Mesenchymal stem cell (in vitro differentiated cells and primary cell): ENCODE data around the gene IL1RAPL1.

Source experiments
- DNase-seq: peaks from one replicate; pipeline ENCODE4 v3.0.0-alpha.2; 2013
- H2AFZ ChIP-seq: one replicate; pipeline ENCODE4 v1.6.1; 2013; ENCODE audit warnings: low read depth, mild to moderate bottlenecking, control low read depth, inconsistent platforms, low read length, moderate library complexity
- H2AK5ac ChIP-seq: 2 replicates; pipeline ENCODE4 v1.6.1; 2013; ENCODE audit warnings: low read length, moderate library complexity, mild to moderate bottlenecking, inconsistent platforms; ENCODE audit not compliant: severe bottlenecking
- H2BK120ac ChIP-seq: one replicate; pipeline ENCODE4 v1.6.1; 2013; ENCODE audit warnings: low read depth, mild to moderate bottlenecking, inconsistent platforms, low read length, moderate library complexity
- H2BK12ac ChIP-seq, 2 experiments: one replicate each; pipeline ENCODE4 v1.6.1; 2013; ENCODE audit warnings: inconsistent platforms in 2 of 2, low read length in 2 of 2, mild to moderate bottlenecking in 2 of 2, moderate library complexity in 2 of 2, control low read depth in 1 of 2
- H2BK15ac ChIP-seq: one replicate; pipeline ENCODE4 v1.6.1; 2013; ENCODE audit warnings: mild to moderate bottlenecking, low read depth, inconsistent platforms; ENCODE audit not compliant: poor library complexity, severe bottlenecking
- H2BK5ac ChIP-seq: 2 replicates; pipeline ENCODE4 v1.6.1; 2013; ENCODE audit warnings: low read depth, mild to moderate bottlenecking, low read length, control low read depth, inconsistent platforms; ENCODE audit not compliant: poor library complexity, severe bottlenecking
- H3K14ac ChIP-seq, 2 experiments: one replicate each; pipeline ENCODE4 v1.6.1; 2013; ENCODE audit warnings: inconsistent platforms in 2 of 2, low read length in 2 of 2, control low read depth in 1 of 2, mild to moderate bottlenecking in 1 of 2, moderate library complexity in 1 of 2
- H3K18ac ChIP-seq, 2 experiments: one replicate each; pipeline ENCODE4 v1.6.1; 2013; ENCODE audit warnings: inconsistent platforms in 2 of 2, low read length in 2 of 2, control low read depth in 1 of 2, low read depth in 1 of 2, mild to moderate bottlenecking in 1 of 2
- H3K23ac ChIP-seq, 2 experiments: one replicate each; pipeline ENCODE4 v1.6.1; 2013; ENCODE audit warnings: inconsistent platforms in 2 of 2, low read length in 2 of 2, mild to moderate bottlenecking in 2 of 2, moderate library complexity in 2 of 2, control low read depth in 1 of 2
- H3K27ac ChIP-seq: 2 replicates; pipeline ENCODE4 v1.5.1; 2013; ENCODE audit warnings: mild to moderate bottlenecking, moderate library complexity, low read length, control low read depth, inconsistent platforms; ENCODE audit not compliant: poor library complexity, severe bottlenecking
- H3K27me3 ChIP-seq, 2 experiments: 2 replicates each; pipeline versions ENCODE4 v1.6.1 to v1.7.0; 2013; ENCODE audit warnings: low read length in 2 of 2, mild to moderate bottlenecking in 2 of 2, moderate library complexity in 2 of 2, control low read depth in 1 of 2, inconsistent platforms in 1 of 2; ENCODE audit not compliant: control insufficient read depth in 1 of 2, insufficient read depth in 1 of 2
- H3K36me3 ChIP-seq, 2 experiments: 2 replicates each; pipeline versions ENCODE4 v1.6.1 to v1.7.0; 2013; ENCODE audit warnings: low read length in 2 of 2, control low read depth in 1 of 2, inconsistent platforms in 1 of 2, low read depth in 1 of 2, mild to moderate bottlenecking in 1 of 2; ENCODE audit not compliant: insufficient read depth in 2 of 2, control insufficient read depth in 1 of 2
- H3K4ac ChIP-seq, 2 experiments: one replicate each; pipeline ENCODE4 v1.6.1; 2013; ENCODE audit warnings: inconsistent platforms in 2 of 2, low read length in 2 of 2, mild to moderate bottlenecking in 2 of 2, moderate library complexity in 2 of 2, control low read depth in 1 of 2, low read depth in 1 of 2
- H3K4me1 ChIP-seq: 2 replicates; pipeline ENCODE4 v1.6.1; 2013; ENCODE audit warnings: low read depth, low read length, control low read depth; ENCODE audit not compliant: control insufficient read depth, insufficient read depth
- H3K4me2 ChIP-seq: 2 replicates; pipeline ENCODE4 v1.6.1; 2013; ENCODE audit warnings: low read length, mild to moderate bottlenecking, inconsistent platforms; ENCODE audit not compliant: poor library complexity, severe bottlenecking
- H3K4me3 ChIP-seq, 2 experiments: 2 replicates each; pipeline versions ENCODE4 v1.5.1 to v1.7.0; 2013; ENCODE audit warnings: low read length in 2 of 2, mild to moderate bottlenecking in 2 of 2, control low read depth in 1 of 2, low read depth in 1 of 2; ENCODE audit not compliant: insufficient read depth in 1 of 2
- H3K79me1 ChIP-seq: replicated peaks from 2 replicates; pipeline ENCODE4 v1.6.1; 2013; ENCODE audit warnings: mild to moderate bottlenecking, control low read depth, low read length, inconsistent platforms; ENCODE audit not compliant: poor library complexity, severe bottlenecking
- H3K9ac ChIP-seq: 2 replicates; pipeline ENCODE4 v1.7.0; 2013; ENCODE audit warnings: mild to moderate bottlenecking, low read length, moderate library complexity
- H3K9me3 ChIP-seq: 2 replicates; pipeline ENCODE4 v1.7.0; 2013; ENCODE audit warnings: mild to moderate bottlenecking, low read length; ENCODE audit not compliant: control insufficient read depth
- H4K8ac ChIP-seq: one replicate; pipeline ENCODE4 v1.6.1; 2013; ENCODE audit warnings: inconsistent platforms, mild to moderate bottlenecking, low read length, moderate library complexity
- H4K91ac ChIP-seq: one replicate; pipeline ENCODE4 v1.6.1; 2013; ENCODE audit warnings: mild to moderate bottlenecking, low read length, inconsistent platforms
- WGBS: methylation state at CpG from one replicate; pipeline ENCODE4 v1.1.7; 2013; ENCODE audit warnings: mixed read lengths; 5-methylcytosine and 5-hydroxymethylcytosine counted together

Gene IL1RAPL1

GRCh38 chrX:29530501-29530900 lies 943.3 kb downstream of the IL1RAPL1 start:
- H3K4me3 ChIP-seq: no peak overlapping the region
- no peaks in the 10 kb centered on the region for H3K79me1 ChIP-seq
- no peak overlapping the region for H3K18ac ChIP-seq
- H3K27me3 ChIP-seq: no peaks in the 10 kb centered on the region
- no peak overlapping the region for H2AFZ ChIP-seq
- no peak overlapping the region for H2BK120ac ChIP-seq
- no CpG with 5 or more reads among the region's 2 CpGs for WGBS
- no peaks in the 10 kb centered on the region for H3K36me3 ChIP-seq
- H3K23ac ChIP-seq: no peak overlapping the region
- no peaks in the 10 kb centered on the region for H3K4me1 ChIP-seq
- H4K8ac ChIP-seq: no peak overlapping the region
- H2AK5ac ChIP-seq: no peak overlapping the region
- no peak overlapping the region for H4K91ac ChIP-seq
- no peak overlapping the region for H3K4ac ChIP-seq
- H3K27ac ChIP-seq: no peak overlapping the region
- no peak overlapping the region for H2BK5ac ChIP-seq
- H3K4me2 ChIP-seq: no peak overlapping the region
- DNase-seq: peak; percentile 59
- no peak overlapping the region for H3K9ac ChIP-seq
- no peak overlapping the region for H3K14ac ChIP-seq
- H2BK12ac ChIP-seq: no peak overlapping the region
- H2BK15ac ChIP-seq: no peak overlapping the region
- H3K9me3 ChIP-seq: no peaks in the 10 kb centered on the region

DNA sequence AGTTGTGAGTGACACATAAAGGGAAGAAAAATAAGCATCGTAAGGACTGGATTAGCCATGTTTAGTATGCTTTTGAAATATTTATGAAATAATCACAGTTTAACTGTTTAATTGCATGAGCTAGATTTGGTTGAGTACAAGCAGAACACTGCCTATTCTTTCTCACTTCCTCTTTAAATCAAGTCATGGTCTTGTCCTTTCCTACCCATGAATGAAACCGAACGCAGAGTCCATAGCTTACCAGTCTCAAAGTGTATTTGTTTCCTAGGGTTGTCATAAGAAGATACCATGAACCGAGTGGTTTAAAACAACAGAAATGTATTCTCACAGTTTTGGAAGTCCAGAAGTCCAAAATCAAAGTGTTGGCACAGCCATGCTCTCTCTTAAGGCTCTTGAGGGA lies 944.1 kb downstream of the IL1RAPL1 start:
- no peak overlapping the region for H2BK12ac ChIP-seq
- no peaks in the 10 kb centered on the region for H3K4me1 ChIP-seq
- H4K8ac ChIP-seq: no peak overlapping the region
- DNase-seq: no peak
- no peak overlapping the region for H3K23ac ChIP-seq
- H3K4me2 ChIP-seq: no peak overlapping the region
- H3K9me3 ChIP-seq: no peaks in the 10 kb centered on the region
- H3K18ac ChIP-seq: no peak overlapping the region
- H3K4ac ChIP-seq: no peak overlapping the region
- H3K14ac ChIP-seq: no peak overlapping the region
- no peak overlapping the region for H3K27ac ChIP-seq
- no peaks in the 10 kb centered on the region for H3K79me1 ChIP-seq
- H2BK5ac ChIP-seq: no peak overlapping the region
- H3K36me3 ChIP-seq: no peaks in the 10 kb centered on the region
- H2BK120ac ChIP-seq: no peak overlapping the region
- H2AFZ ChIP-seq: no peak overlapping the region
- H3K9ac ChIP-seq: no peak overlapping the region
- no peak overlapping the region for H4K91ac ChIP-seq
- no peak overlapping the region for H2BK15ac ChIP-seq
- no peaks in the 10 kb centered on the region for H3K27me3 ChIP-seq
- no peak overlapping the region for H2AK5ac ChIP-seq
- no peak overlapping the region for H3K4me3 ChIP-seq
- WGBS: 100% methylated on average over 3 of the region's 4 CpGs

- H3K79me1 ChIP-seq: no peaks in the 10 kb centered on the region
- H2AK5ac ChIP-seq: no peak overlapping the region
- no peak overlapping the region for H2AFZ ChIP-seq
- no peak overlapping the region for H3K4me3 ChIP-seq
- H3K4me2 ChIP-seq: no peak overlapping the region
- no peak overlapping the region for H3K23ac ChIP-seq
- no peak overlapping the region for H3K27ac ChIP-seq
- no peak overlapping the region for H4K91ac ChIP-seq
- H4K8ac ChIP-seq: no peak overlapping the region
- no peak overlapping the region for H3K14ac ChIP-seq
- H2BK5ac ChIP-seq: no peak overlapping the region
- no peak overlapping the region for H2BK120ac ChIP-seq
- no peak overlapping the region for H2BK12ac ChIP-seq
- no peaks in the 10 kb centered on the region for H3K4me1 ChIP-seq
- H2BK15ac ChIP-seq: no peak overlapping the region
- no peak overlapping the region for H3K4ac ChIP-seq
- H3K9me3 ChIP-seq: no peaks in the 10 kb centered on the region
- H3K18ac ChIP-seq: no peak overlapping the region
- H3K27me3 ChIP-seq: no peaks in the 10 kb centered on the region
- H3K9ac ChIP-seq: no peak overlapping the region
- DNase-seq: peak; percentile 39
- H3K36me3 ChIP-seq: no peaks in the 10 kb centered on the region
- 63% methylated on average over 1 of the region's 1 CpG for WGBS
Measured at GRCh38 chrX:29535212-29536162, 948.2 kb downstream of the IL1RAPL1 start.

DNA sequence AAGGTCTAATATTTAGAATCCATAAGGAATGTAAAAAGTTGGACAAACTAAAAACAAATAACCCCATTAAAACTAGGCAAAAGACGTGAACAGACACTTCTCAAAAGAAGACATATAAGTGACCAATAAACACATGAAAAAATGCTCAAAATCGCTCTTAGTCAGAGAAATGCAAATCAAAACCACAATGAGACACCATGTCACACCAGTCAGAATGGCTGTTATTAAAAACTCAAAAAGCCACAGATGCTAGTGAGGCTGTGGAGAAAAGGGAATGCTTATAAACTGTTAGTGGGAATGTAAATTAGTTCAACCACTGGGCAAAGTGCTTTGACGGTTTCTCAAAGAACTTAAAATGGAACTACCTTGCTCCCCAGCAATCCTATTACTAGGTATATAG lies 953.8 kb downstream of the IL1RAPL1 start:
- Histone ChIP-seq H3K79me1 (no peaks in the 10 kb centered on the region), H3K4me1 (no peaks in the 10 kb centered on the region), H3K27ac (no peak overlapping the region), H3K18ac (no peak overlapping the region), H3K4ac (no peak overlapping the region), H2AK5ac (no peak overlapping the region), H2BK5ac (no peak overlapping the region), H2BK15ac (no peak overlapping the region), H2AFZ (no peak overlapping the region), H4K8ac (no peak overlapping the region), H3K4me2 (no peak overlapping the region), H3K14ac (no peak overlapping the region), H3K27me3 (no peaks in the 10 kb centered on the region), H4K91ac (no peak overlapping the region), H3K36me3 (no peaks in the 10 kb centered on the region), H2BK120ac (no peak overlapping the region), H3K9me3 (no peaks in the 10 kb centered on the region), H2BK12ac (no peak overlapping the region), H3K23ac (no peak overlapping the region), H3K9ac (no peak overlapping the region), H3K4me3 (no peak overlapping the region)
- 69% methylated on average over 2 of the region's 3 CpGs for WGBS
- DNase-seq: peak; percentile 12
